OCI-LY1 (cell line): ENCODE results near the gene SIGLEC5.

ENCODE experiments used
- CTCF ChIP-seq: fragments of 200-600 bp; sonication (generic), shearing (Covaris generic); IDR thresholded peaks from 2 replicates; pipeline ENCODE4 v1.5.1; 2017; ENCODE audit warnings: mild to moderate bottlenecking, antibody characterized with exemption, low read length, moderate library complexity, mixed read lengths
- EZH2 ChIP-seq: fragments of 200-600 bp; sonication (generic), shearing (Covaris generic); IDR thresholded peaks from 2 replicates; pipeline ENCODE4 v1.8.0; 2017; ENCODE audit warnings: borderline replicate concordance, mixed run types, mild to moderate bottlenecking, antibody characterized with exemption, low read length, moderate library complexity, mixed read lengths

- no peak for TF ChIP-seq EZH2
- TF ChIP-seq CTCF, result no peak
These were observed 44.0 kb downstream of the SIGLEC5 start for GRCh38 chr19:51586103-51586728.
